Measurements from ENCODE around the gene LRMDA.

Gene LRMDA

DNA sequence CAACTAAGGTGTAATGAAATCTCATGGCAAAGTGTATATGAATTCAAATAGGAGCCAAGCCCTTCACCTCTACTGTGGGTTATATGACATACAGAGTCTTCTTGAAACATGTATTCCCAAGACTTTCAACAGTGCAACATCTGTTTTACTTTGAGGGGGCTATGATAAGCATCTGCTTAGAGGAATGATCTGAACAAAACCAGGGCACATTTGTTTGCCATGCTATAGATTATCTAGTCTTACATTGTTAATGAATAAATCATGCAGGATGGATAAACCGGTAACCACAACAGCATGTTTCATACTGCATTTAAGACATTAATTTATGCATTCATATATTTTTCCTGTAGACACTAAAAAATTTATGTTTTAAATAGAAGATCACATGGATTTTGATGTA, 1021.9 kb downstream of the LRMDA start:
- no peaks in the 10 kb centered on the region for H3K4me1 ChIP-seq (ENCODE audit: insufficient read depth, low read length)
- WGBS, result no CpG with 5 or more reads among the region's 1 CpG
- no peak overlapping the region for H3K27ac ChIP-seq (ENCODE audit: low read depth, low read length)

DNA sequence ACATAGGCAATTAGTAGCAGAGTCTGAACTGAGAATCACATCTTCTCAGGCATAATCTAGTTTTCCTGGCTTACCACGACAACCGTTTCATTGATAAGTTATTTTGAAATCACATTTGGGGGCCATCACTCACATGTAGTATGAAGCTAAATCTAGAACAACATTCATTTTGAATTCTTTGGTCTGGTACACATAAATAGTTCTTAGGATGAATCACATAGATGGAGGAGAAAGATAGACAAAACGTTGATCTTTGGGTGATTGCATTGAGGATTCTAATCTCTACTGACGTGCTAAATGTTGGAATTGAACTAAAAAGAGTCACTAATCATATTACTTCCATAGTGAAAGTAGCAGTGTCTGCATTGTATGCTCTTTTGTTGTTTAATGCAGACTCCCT, 1022.6 kb downstream of the LRMDA start:
- Histone ChIP-seq H3K9me3 (ENCODE audit: insufficient read depth, low read depth, low read length) (no peaks in the 10 kb centered on the region), H3K27ac (ENCODE audit: low read depth, low read length) (no peak overlapping the region), H3K27me3 (ENCODE audit: insufficient read depth, low read length) (no peaks in the 10 kb centered on the region), H3K4me1 (ENCODE audit: insufficient read depth, low read length) (no peaks in the 10 kb centered on the region), H3K9ac (ENCODE audit: low read depth, low read length) (no peak overlapping the region), H3K4me3 (ENCODE audit: low read length) (no peak overlapping the region), H3K36me3 (ENCODE audit: insufficient read depth, low read length) (no peaks in the 10 kb centered on the region)
- WGBS, result 96% methylated on average over 4 of the region's 4 CpGs

More for the DNA sequence above, 1021.9 kb downstream of the LRMDA start:
- no peak overlapping the region for H3K9ac ChIP-seq (ENCODE audit: low read depth, low read length)
- no peaks in the 10 kb centered on the region for H3K9me3 ChIP-seq (ENCODE audit: insufficient read depth, low read depth, low read length)
- no peaks in the 10 kb centered on the region for H3K36me3 ChIP-seq (ENCODE audit: insufficient read depth, low read length)
- H3K4me3 ChIP-seq (ENCODE audit: low read length), result no peak overlapping the region
- no peaks in the 10 kb centered on the region for H3K27me3 ChIP-seq (ENCODE audit: insufficient read depth, low read length)

DNA sequence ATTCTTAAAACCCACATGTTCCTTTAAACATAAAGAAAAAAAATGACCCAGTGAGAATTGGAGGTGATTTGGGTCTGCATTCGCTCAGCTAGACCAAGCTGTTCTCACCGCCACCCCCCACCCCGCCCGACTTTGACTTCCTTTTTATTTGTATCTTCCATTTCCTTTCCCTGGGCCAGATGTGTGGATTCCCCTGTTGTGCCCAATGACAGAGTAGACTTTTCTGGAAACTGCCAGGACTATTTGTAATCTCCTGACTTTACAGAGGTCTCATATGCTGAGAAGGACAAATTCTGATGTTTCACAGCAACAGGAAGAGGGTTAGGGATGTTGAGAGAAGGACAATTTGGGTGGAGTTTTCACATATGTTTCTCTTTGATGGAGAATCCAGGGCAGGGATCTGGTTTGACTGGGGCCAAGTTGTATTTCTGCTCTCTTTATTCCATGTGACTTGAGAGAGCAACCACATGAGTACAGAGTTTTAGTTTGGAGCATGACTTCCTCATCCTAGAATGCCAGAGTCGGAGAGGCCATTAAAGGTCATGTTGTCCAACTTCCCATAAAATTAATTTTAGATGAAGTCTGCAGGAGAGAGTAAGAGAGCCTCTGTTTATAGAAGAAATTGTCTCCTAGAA, 1023.2 kb downstream of the LRMDA start:
- Histone ChIP-seq H3K9me3 (ENCODE audit: insufficient read depth, low read depth, low read length) (no peaks in the 10 kb centered on the region), H3K36me3 (ENCODE audit: insufficient read depth, low read length) (no peaks in the 10 kb centered on the region), H3K27me3 (ENCODE audit: insufficient read depth, low read length) (no peaks in the 10 kb centered on the region), H3K27ac (ENCODE audit: low read depth, low read length) (no peak overlapping the region), H3K9ac (ENCODE audit: low read depth, low read length) (no peak overlapping the region), H3K4me3 (ENCODE audit: low read length) (no peak overlapping the region), H3K4me1 (ENCODE audit: insufficient read depth, low read length) (no peaks in the 10 kb centered on the region)
- 98% methylated on average over 4 of the region's 5 CpGs for WGBS

DNA sequence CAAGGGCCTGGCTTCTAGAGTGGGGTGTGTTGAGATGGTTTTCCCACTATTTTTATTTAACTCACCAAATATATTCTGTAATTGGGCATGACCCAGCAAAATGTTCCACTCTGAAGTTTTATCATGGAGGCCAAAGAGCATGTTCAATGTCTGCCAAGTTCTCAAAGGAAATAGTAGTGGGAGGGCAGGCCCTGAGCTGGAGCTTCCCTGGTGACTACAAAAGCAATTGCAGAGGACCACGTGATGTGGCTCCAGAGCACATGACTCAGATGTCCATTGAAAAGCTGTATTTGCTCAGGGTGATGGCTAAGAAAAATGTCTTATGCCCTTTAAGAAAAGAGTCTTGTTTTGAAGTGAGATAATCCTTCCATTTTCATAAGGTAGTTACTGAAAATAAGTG, 1024.8 kb downstream of the LRMDA start:
- 95% methylated on average over 1 of the region's 1 CpG for WGBS
- Histone ChIP-seq H3K9me3 (ENCODE audit: insufficient read depth, low read depth, low read length) (no peaks in the 10 kb centered on the region), H3K4me1 (ENCODE audit: insufficient read depth, low read length) (no peaks in the 10 kb centered on the region), H3K27me3 (ENCODE audit: insufficient read depth, low read length) (no peaks in the 10 kb centered on the region), H3K9ac (ENCODE audit: low read depth, low read length) (no peak overlapping the region), H3K36me3 (ENCODE audit: insufficient read depth, low read length) (no peaks in the 10 kb centered on the region), H3K4me3 (ENCODE audit: low read length) (no peak overlapping the region), H3K27ac (ENCODE audit: low read depth, low read length) (no peak overlapping the region)

DNA sequence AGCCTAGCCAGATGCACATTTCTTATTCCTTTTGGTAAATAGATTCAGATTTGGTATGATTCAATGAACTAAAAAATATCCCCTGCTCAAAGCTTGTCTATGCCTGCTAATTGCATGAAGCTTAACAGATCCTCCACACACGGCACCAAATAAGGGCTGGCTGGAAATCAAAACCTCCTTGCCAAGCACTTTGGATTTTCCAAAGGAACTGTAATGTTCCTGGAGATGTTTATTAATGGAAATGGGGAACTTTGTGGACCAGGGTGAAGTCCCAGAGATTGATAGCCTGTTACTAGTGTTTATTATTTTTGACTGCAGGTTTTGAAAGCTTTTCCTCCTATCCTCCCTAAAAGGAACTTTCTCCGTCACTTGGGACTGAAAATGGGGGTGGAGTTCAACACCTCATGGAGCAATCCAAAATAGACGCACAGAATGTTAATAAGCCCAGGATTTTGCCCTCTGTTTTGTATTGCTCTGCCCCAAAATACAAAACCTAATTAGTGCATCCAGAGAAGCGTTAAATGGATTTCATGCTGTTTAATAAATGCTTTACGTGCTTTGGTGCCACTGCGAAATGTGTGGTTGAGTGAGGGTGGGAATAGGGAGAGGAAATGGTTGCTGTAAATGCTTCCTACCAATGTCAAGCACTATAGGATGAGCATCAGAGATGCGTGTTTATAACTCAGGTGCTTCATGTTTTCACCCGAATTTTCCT, 1027.7 kb downstream of the LRMDA start:
- Histone ChIP-seq H3K9ac (ENCODE audit: low read depth, low read length) (no peak overlapping the region), H3K36me3 (ENCODE audit: insufficient read depth, low read length) (no peaks in the 10 kb centered on the region), H3K4me3 (ENCODE audit: low read length) (no peak overlapping the region), H3K27ac (ENCODE audit: low read depth, low read length) (no peak overlapping the region), H3K4me1 (ENCODE audit: insufficient read depth, low read length) (no peaks in the 10 kb centered on the region), H3K27me3 (ENCODE audit: insufficient read depth, low read length) (no peaks in the 10 kb centered on the region), H3K9me3 (ENCODE audit: insufficient read depth, low read depth, low read length) (no peaks in the 10 kb centered on the region)
- 98% methylated on average over 8 of the region's 8 CpGs for WGBS

DNA sequence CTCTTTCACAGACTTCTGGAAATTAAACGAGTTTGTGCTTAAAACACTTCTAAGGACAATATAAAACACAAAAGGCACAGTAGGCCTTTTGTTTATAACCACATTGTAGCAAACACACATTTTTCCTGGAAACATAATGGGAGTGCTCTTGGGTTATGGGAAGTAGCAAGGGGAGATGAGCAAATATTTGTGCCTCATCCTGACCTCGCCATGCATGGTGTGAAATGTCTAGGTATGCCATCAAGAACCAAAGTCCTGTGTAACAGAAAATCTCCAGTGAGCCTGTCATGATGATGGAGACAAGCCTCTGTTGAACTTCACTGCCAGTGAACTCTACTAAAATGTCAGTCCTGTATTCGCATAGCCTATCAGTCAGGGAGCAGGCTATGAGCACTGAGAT, 1029.6 kb downstream of the LRMDA start:
- Histone ChIP-seq H3K4me1 (ENCODE audit: insufficient read depth, low read length) (no peaks in the 10 kb centered on the region), H3K9ac (ENCODE audit: low read depth, low read length) (no peak overlapping the region), H3K36me3 (ENCODE audit: insufficient read depth, low read length) (no peaks in the 10 kb centered on the region), H3K4me3 (ENCODE audit: low read length) (no peak overlapping the region), H3K27me3 (ENCODE audit: insufficient read depth, low read length) (no peaks in the 10 kb centered on the region), H3K27ac (ENCODE audit: low read depth, low read length) (no peak overlapping the region), H3K9me3 (ENCODE audit: insufficient read depth, low read depth, low read length) (no peaks in the 10 kb centered on the region)
- 92% methylated on average over 3 of the region's 3 CpGs for WGBS

DNA sequence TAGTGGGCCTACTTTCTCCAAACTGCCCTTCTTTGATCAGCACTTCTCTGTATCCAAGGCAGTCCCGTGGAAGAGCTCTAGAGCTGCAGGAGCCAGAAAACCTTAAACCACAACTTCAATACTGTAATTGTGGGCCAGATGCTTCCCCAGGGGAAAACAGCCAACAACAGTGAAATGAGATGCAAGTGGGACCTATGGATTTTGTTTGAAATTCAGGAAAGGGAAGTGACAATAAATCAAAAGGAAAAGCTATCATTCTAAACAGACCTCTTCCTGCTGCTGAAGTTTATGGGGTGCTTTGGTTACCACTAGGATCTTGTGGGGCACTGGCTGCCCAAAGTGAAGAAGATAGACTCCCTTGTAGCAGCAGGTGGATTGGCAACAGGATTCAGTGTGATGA, 1031.7 kb downstream of the LRMDA start:
- Histone ChIP-seq H3K27ac (ENCODE audit: low read depth, low read length) (no peak overlapping the region), H3K36me3 (ENCODE audit: insufficient read depth, low read length) (no peaks in the 10 kb centered on the region), H3K9me3 (ENCODE audit: insufficient read depth, low read depth, low read length) (no peaks in the 10 kb centered on the region), H3K4me3 (ENCODE audit: low read length) (no peak overlapping the region), H3K27me3 (ENCODE audit: insufficient read depth, low read length) (no peaks in the 10 kb centered on the region), H3K9ac (ENCODE audit: low read depth, low read length) (no peak overlapping the region), H3K4me1 (ENCODE audit: insufficient read depth, low read length) (no peaks in the 10 kb centered on the region)
- WGBS, result 77% methylated on average over 1 of the region's 1 CpG

DNA sequence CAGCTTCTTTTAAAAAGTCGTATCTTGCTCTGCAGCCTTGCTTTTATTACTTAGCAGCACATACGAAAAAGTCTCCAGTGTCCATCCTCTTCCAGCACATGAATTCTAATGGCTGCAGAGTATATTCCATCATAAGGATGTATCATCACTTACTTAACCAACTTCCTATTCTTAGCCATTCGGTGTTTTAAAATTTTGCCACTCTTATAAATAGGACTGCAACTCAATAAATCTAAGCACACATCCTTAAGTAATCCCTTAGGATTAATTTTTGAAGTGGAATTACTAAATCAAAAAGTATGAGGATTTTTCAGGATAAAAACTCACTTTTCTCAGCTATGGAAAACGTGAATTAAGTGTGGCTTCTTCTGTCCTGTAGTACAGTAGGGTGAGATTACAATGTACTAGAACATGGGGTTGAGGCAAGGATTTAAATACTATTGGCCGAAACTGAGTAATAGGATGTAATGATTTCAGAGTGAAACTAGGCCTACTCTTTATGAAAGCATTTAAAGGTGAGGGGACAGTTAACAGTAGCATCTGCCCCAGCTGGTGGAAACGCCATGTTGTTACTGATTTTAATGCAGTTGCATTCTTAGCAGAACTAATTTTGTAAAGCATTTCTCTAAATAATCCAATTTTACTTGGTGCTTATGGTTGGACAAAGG, 1035.5 kb downstream of the LRMDA start:
- H3K36me3 ChIP-seq (ENCODE audit: insufficient read depth, low read length), result no peaks in the 10 kb centered on the region
- H3K4me3 ChIP-seq (ENCODE audit: low read length), result no peak overlapping the region
- 92% methylated on average over 6 of the region's 6 CpGs for WGBS

DNA sequence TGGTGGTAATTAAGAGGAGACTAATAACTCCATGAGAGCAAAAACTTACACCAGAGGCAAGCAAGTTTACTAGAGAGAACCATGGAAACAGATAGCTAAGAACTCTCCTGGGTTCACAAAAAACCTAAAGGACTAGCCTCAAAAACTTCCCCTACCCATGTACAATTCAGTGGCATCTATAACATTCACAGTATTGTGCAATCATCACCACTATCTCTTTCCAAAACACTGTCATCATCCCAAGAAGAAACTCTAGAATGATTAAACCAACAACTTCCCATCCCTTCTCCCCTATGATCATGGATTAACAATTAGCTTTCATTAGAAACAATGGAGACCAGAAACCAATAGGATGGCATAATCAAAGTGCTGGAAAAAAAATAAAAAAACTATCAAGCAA, 1038.3 kb downstream of the LRMDA start:
- Histone ChIP-seq H3K9ac (ENCODE audit: low read depth, low read length) (no peak overlapping the region), H3K36me3 (ENCODE audit: insufficient read depth, low read length) (no peaks in the 10 kb centered on the region), H3K4me1 (ENCODE audit: insufficient read depth, low read length) (no peaks in the 10 kb centered on the region), H3K4me3 (ENCODE audit: low read length) (no peak overlapping the region), H3K9me3 (ENCODE audit: insufficient read depth, low read depth, low read length) (no peaks in the 10 kb centered on the region), H3K27ac (ENCODE audit: low read depth, low read length) (no peak overlapping the region), H3K27me3 (ENCODE audit: insufficient read depth, low read length) (no peaks in the 10 kb centered on the region)

More for the DNA sequence above, 1035.5 kb downstream of the LRMDA start:
- no peaks in the 10 kb centered on the region for H3K27me3 ChIP-seq (ENCODE audit: insufficient read depth, low read length)
- no peak overlapping the region for H3K27ac ChIP-seq (ENCODE audit: low read depth, low read length)
- no peaks in the 10 kb centered on the region for H3K9me3 ChIP-seq (ENCODE audit: insufficient read depth, low read depth, low read length)
- H3K4me1 ChIP-seq (ENCODE audit: insufficient read depth, low read length), result no peaks in the 10 kb centered on the region
- no peak overlapping the region for H3K9ac ChIP-seq (ENCODE audit: low read depth, low read length)

DNA sequence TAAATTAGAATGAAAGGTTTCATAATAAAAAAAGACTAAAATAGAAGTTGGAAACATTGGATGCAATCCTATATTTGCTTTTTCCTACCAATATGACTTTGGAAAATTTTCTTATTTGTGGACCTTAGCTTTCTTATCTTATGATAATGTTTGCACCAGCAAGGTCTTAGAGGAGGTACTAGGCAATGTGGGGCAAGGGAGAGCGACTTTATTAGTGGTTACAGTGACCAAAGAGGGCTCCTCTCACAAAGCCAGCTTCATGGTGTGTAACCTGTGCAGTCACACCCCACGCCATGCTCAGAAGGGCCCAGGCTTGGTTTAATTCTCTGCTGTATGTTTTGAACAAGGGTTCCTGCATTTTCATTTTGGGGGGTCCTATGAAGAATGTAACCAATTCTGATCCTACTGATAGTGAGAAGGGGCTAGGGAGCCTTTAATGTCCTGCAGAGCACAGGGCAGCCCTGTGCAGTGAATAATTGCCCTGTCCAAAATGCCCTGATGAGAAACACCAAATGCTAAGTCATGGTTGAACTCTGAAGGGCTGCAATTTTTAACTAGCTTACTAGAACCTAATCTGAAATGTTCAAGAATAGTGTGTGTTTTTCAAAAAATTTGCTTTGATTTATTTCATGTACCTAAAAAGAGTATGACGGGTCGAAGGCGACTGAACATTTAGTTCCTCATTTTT, 1047.8 kb downstream of the LRMDA start:
- no peak overlapping the region for H3K27ac ChIP-seq (ENCODE audit: low read depth, low read length)
- H3K36me3 ChIP-seq (ENCODE audit: insufficient read depth, low read length), result no peaks in the 10 kb centered on the region
- no peak overlapping the region for H3K4me3 ChIP-seq (ENCODE audit: low read length)
- H3K9ac ChIP-seq (ENCODE audit: low read depth, low read length), result no peak overlapping the region
- H3K4me1 ChIP-seq (ENCODE audit: insufficient read depth, low read length), result no peaks in the 10 kb centered on the region
- no peaks in the 10 kb centered on the region for H3K27me3 ChIP-seq (ENCODE audit: insufficient read depth, low read length)
- 88% methylated on average over 2 of the region's 5 CpGs for WGBS
- peaks cover 3% of the 10 kb centered on the region; the same call in 1 of the 2 replicates for H3K9me3 ChIP-seq (ENCODE audit: insufficient read depth, low read depth, low read length)

DNA sequence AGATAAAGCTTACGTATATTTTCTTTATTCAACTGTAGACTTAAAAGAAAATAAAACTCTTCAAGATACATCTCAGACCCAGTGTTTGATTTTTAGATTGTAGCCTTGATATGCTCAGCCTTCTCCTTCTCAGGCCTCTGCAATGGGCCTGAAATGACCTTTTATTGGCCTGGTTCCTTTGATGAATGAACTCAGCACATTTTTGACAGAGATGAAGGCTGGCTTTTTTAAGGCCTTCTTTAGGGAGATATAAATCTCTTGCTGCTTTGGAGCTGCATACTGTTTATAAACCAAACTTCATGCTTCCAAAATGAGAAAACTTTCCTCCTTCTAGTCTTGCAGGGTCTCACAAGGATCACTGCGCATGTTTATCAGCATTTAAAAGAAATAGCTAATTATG, 1049.8 kb downstream of the LRMDA start:
- no peaks in the 10 kb centered on the region for H3K4me1 ChIP-seq (ENCODE audit: insufficient read depth, low read length)
- 100% methylated on average over 2 of the region's 2 CpGs for WGBS
- no peaks in the 10 kb centered on the region for H3K36me3 ChIP-seq (ENCODE audit: insufficient read depth, low read length)
- no peaks in the 10 kb centered on the region for H3K27me3 ChIP-seq (ENCODE audit: insufficient read depth, low read length)
- no peak overlapping the region for H3K27ac ChIP-seq (ENCODE audit: low read depth, low read length)
- no peak overlapping the region for H3K9ac ChIP-seq (ENCODE audit: low read depth, low read length)
- peaks cover 3% of the 10 kb centered on the region; the same call in 1 of the 2 replicates for H3K9me3 ChIP-seq (ENCODE audit: insufficient read depth, low read depth, low read length)
- H3K4me3 ChIP-seq (ENCODE audit: low read length), result no peak overlapping the region
